ENCODE results near the gene SIAH3.

DNA sequence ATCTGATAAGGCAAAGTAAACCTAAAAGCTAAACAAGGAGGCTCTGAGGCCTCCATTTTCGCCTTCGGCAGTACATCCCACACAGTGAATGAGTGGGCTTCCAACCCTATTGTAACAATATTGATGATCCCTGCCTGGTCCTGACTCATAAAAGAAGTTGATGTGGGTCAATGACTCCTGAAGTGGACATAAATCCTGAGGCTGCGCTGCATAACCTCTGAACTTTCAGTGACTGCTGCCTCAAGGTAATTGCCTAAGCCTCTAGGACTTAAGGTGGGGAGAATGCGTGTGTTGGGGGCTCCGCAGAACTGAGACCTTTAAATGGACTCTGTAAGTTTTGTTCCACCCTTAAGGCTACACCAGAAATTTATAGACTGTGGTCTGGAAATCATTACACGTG, 42.6 kb downstream of the SIAH3 start:
- TF ChIP-seq, protein P1, sequence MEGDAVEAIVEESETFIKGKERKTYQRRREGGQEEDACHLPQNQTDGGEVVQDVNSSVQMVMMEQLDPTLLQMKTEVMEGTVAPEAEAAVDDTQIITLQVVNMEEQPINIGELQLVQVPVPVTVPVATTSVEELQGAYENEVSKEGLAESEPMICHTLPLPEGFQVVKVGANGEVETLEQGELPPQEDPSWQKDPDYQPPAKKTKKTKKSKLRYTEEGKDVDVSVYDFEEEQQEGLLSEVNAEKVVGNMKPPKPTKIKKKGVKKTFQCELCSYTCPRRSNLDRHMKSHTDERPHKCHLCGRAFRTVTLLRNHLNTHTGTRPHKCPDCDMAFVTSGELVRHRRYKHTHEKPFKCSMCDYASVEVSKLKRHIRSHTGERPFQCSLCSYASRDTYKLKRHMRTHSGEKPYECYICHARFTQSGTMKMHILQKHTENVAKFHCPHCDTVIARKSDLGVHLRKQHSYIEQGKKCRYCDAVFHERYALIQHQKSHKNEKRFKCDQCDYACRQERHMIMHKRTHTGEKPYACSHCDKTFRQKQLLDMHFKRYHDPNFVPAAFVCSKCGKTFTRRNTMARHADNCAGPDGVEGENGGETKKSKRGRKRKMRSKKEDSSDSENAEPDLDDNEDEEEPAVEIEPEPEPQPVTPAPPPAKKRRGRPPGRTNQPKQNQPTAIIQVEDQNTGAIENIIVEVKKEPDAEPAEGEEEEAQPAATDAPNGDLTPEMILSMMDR (conservative IDR thresholded peaks at IDR 0.05; ENCODE audit: low read length), result no peak
- no peak for TF ChIP-seq EZH2phosphoT487 (IDR thresholded peaks at IDR 0.05; ENCODE audit: borderline replicate concordance, low read depth, low read length)
